Smooth muscle cell (in vitro differentiated cells): ENCODE results near the gene ADAM12. TPM values are rescaled to one million over a fixed set of nuclear protein-coding genes. Genes with fewer than 3 reads are reported as not detected.
"Not testable (repeated sequence)": the region's sequence is repeated elsewhere in the genome, so short reads cannot be mapped to it uniquely, and the experiment has no call there.

Source experiments
- DNase-seq: peaks from one replicate; lab custom pipeline; 2025; ENCODE audit not compliant: unreplicated experiment; lab: John Stamatoyannopoulos, UW
- H2AFZ ChIP-seq: fragments of 200-600 bp; sonication (generic); 2 replicates; pipeline ENCODE4 v1.6.0; 2016; ENCODE audit warnings: antibody characterized with exemption, low read depth, mild to moderate bottlenecking
- H3F3A ChIP-seq: fragments of 200-600 bp; sonication (generic); 2 replicates; pipeline ENCODE4 v1.6.0; 2017; ENCODE audit warnings: antibody characterized with exemption, low read depth
- H3K27ac ChIP-seq: fragments of 200-600 bp; sonication (generic); 2 replicates; pipeline ENCODE4 v1.5.1; 2016; ENCODE audit warnings: low read depth, mild to moderate bottlenecking
- H3K27me3 ChIP-seq: fragments of 200-600 bp; sonication (generic); 2 replicates; pipeline ENCODE4 v1.6.1; 2016; ENCODE audit warnings: low read depth, mild to moderate bottlenecking
- H3K36me3 ChIP-seq: fragments of 200-600 bp; sonication (generic); 2 replicates; pipeline ENCODE4 v1.5.1; 2016; ENCODE audit warnings: low read depth
- H3K4me1 ChIP-seq: fragments of 200-600 bp; sonication (generic); 2 replicates; pipeline ENCODE4 v1.5.1; 2016; ENCODE audit warnings: low read depth
- H3K4me2 ChIP-seq: fragments of 200-600 bp; sonication (generic); 2 replicates; pipeline ENCODE4 v1.6.0; 2016; ENCODE audit warnings: mild to moderate bottlenecking
- H3K4me3 ChIP-seq: fragments of 200-600 bp; sonication (generic); 2 replicates; pipeline ENCODE4 v1.5.1; 2016; ENCODE audit warnings: mild to moderate bottlenecking
- H3K79me2 ChIP-seq: fragments of 200-600 bp; sonication (generic); 2 replicates; pipeline ENCODE4 v1.6.0; 2016; ENCODE audit warnings: low read depth, mild to moderate bottlenecking
- H3K9ac ChIP-seq: fragments of 200-600 bp; sonication (generic); 2 replicates; pipeline ENCODE4 v1.6.0; 2016; ENCODE audit warnings: low read depth
- H3K9me3 ChIP-seq: fragments of 200-600 bp; sonication (generic); replicated peaks from 2 replicates; pipeline ENCODE4 v1.5.1; 2016; ENCODE audit warnings: low read depth
- H4K20me1 ChIP-seq: fragments of 200-600 bp; sonication (generic); 2 replicates; pipeline ENCODE4 v1.6.0; 2016; ENCODE audit warnings: low read depth
- CTCF ChIP-seq: fragments of 200-600 bp; sonication (generic); IDR thresholded peaks from 2 replicates; pipeline ENCODE4 v1.5.1; 2017; ENCODE audit warnings: borderline replicate concordance, mild to moderate bottlenecking, antibody characterized with exemption; ENCODE audit not compliant: insufficient read depth, poor library complexity, severe bottlenecking
- WGBS: methylation state at CpG from one replicate; pipeline ENCODE4 v1.1.7; 2016; ENCODE audit warnings: low lambda C conversion rate; 5-methylcytosine and 5-hydroxymethylcytosine counted together
- polyA plus RNA-seq: library from polyadenylated mRNA; unstranded; fragments of >200 nt; fragmentation: Nextera tagmentation; extraction: Ambion mirVana; gene quantifications from 2 replicates; pipeline ENCODE4 v1.2.1, GENCODE V29; 2016
- total RNA-seq: library from RNA; depleted of rRNA; stranded (reverse); fragments of >200 nt; gene quantifications from 2 replicates; pipeline ENCODE4 v1.2.3, GENCODE V29; 2014

ADAM12 gene
- total and polyA plus RNA-seq, 2 experiments from 2014 or later = 40.0 to 54.3 TPM

- DNase-seq = no peak
- Histone ChIP-seq H3K9me3 (no peaks in the 10 kb centered on the region), H3K27me3 (no peaks in the 10 kb centered on the region), H3K36me3 (no peaks in the 10 kb centered on the region), H3K9ac (no peak overlapping the region), H3F3A (no peaks in the 10 kb centered on the region), H3K27ac (no peak overlapping the region), H3K4me2 (no peak overlapping the region), H4K20me1 (no peaks in the 10 kb centered on the region), H3K4me1 (peaks cover 28% of the 10 kb centered on the region), H2AFZ (no peak overlapping the region), H3K79me2 (peaks cover 4% of the 10 kb centered on the region), H3K4me3 (no peak overlapping the region)
- 97% methylated on average over 7 of the region's 7 CpGs for WGBS
- TF ChIP-seq CTCF = no peak
Measured at GRCh38 chr10:126179637-126180036, 208.6 kb downstream of the ADAM12 start.

- DNase-seq = no peak
- 29% methylated on average over 7 of the region's 7 CpGs for WGBS
Measured at GRCh38 chr10:126177417-126178030, 210.8 kb downstream of the ADAM12 start.

GRCh38 chr10:126175641-126176262 lies 212.5 kb downstream of the ADAM12 start:
- DNase-seq = no peak
- Histone ChIP-seq H3K79me2 (peaks cover 4% of the 10 kb centered on the region), H3K9ac (no peak overlapping the region), H3K4me2 (no peak overlapping the region), H3K27ac (no peak overlapping the region), H3K36me3 (no peaks in the 10 kb centered on the region), H4K20me1 (no peaks in the 10 kb centered on the region), H3F3A (peaks cover 4% of the 10 kb centered on the region), H3K4me1 (peaks cover 32% of the 10 kb centered on the region), H2AFZ (no peak overlapping the region), H3K27me3 (no peaks in the 10 kb centered on the region), H3K9me3 (no peaks in the 10 kb centered on the region), H3K4me3 (no peak overlapping the region)
- WGBS = 75% methylated on average over 14 of the region's 14 CpGs
- TF ChIP-seq CTCF = no peak

More at GRCh38 chr10:126177417-126178030, 210.8 kb downstream of the ADAM12 start:
- peaks cover 28% of the 10 kb centered on the region for H3K4me1 ChIP-seq
- H3K27me3 ChIP-seq = no peaks in the 10 kb centered on the region
- H3K9me3 ChIP-seq = no peaks in the 10 kb centered on the region
- peak overlapping the region; percentile 70 for H3K27ac ChIP-seq
- no peaks in the 10 kb centered on the region for H3K36me3 ChIP-seq
- H4K20me1 ChIP-seq = no peaks in the 10 kb centered on the region
- TF ChIP-seq CTCF = no peak
- H2AFZ ChIP-seq = peak overlapping the region; percentile 65
- no peaks in the 10 kb centered on the region for H3F3A ChIP-seq
- no peak overlapping the region for H3K4me3 ChIP-seq
- peak overlapping the region; percentile 50 for H3K9ac ChIP-seq
- peak overlapping the region; percentile 79 for H3K4me2 ChIP-seq
- peaks cover 4% of the 10 kb centered on the region for H3K79me2 ChIP-seq

DNA sequence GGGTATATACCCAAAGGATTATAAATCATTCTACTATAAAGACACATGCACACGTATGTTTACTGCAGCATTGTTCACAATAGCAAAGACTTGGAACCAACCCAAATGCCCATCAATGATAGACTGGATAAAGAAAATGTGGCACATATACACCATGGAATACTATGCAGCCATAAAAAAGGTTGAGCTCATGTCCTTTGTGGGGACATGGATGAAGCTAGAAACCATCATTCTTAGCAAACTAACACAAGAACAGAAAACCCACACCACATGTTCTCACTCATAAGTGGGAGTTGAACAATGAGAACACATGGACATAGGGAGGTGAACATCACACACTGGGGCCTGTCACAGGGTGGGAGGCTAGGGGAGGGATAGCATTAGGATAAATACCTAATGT lies 215.5 kb downstream of the ADAM12 start:
- H3K36me3 ChIP-seq = not testable (repeated sequence)

More for the DNA sequence above, 215.5 kb downstream of the ADAM12 start:
- H3K27me3 ChIP-seq, H3K9ac ChIP-seq, DNase-seq, H3K4me2 ChIP-seq, H3F3A ChIP-seq, H2AFZ ChIP-seq, H3K4me3 ChIP-seq, H4K20me1 ChIP-seq, H3K9me3 ChIP-seq: not testable (repeated sequence)
- H3K79me2 ChIP-seq = peaks cover 11% of the 10 kb centered on the region
- peak overlapping the region; percentile 41 for H3K27ac ChIP-seq
- peaks cover 28% of the 10 kb centered on the region for H3K4me1 ChIP-seq
- 90% methylated on average over 1 of the region's 1 CpG for WGBS
